Activated T-cell treated with anti-CD3 and anti-CD28 coated beads, Interleukin-2, amount 50 U/mL, for 48 hours (primary cell): ENCODE data around the gene GNG11.
A peak's percentile ranks its signal among the peaks of the same experiment; 100 is the strongest.
"Not testable (repeated sequence)": the region's sequence is repeated elsewhere in the genome, so short reads cannot be mapped to it uniquely, and the experiment has no call there.

Experiments
- DNase-seq, 2 experiments: peaks; one replicate each; pipeline ENCODE4 v3.0.0-alpha.2; 2020

GNG11 gene

GRCh38 chr7:93921607-93922566, at the start of gene GNG11:
GNG11 (plus strand) TSS chr7:93921735; CDS start chr7:93922138, 403 bp downstream.
- peak; percentile 40 to 54 for DNase-seq

DNA sequence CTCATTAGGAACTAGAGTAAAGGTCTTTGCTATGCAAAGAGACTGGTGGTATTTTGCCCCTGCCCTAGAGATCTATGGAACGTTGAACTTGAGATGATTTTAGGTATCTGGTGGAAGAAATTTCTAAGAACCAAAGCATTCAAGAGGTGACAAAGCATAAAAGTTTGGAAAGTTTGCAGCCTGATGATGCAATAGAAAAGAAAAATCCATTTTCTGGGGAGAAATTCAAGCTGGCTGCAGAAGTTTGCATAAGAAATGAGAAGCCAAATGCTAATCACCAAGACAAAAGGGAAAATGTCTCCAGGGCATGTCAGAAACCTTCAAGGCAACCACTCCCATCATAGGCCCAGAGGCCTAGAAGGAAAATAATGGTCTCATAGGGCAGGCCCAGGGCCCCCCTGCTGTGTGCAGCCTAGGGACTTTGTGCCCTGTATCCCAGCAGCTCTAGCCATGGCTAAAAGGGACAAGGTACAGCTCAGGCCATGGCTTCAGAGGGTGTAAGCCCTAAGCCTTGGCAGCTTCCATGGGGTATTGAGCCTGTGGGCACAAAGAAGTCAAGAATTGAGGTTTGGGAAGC, 47.4 kb upstream of the GNG11 start:
- no peak for DNase-seq

DNA sequence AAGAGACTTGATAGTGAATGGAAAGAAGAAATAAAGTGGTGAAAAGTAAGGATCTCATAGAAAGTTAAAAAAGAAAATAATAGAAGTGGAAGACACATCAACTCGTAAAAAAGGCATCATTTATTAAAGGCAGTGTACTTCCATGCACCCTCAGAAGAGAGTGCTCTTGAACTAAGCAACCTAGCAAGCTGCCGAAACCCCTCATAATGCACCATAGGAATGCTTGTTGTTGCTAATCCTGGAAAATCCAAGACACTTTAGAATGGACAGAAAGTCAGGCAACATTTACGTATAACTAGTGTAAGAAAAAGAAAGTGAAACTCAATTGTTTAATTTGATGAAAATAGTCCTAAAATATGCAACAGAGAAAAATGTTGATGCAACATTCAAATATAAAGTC, 43.8 kb upstream of the GNG11 start:
- no peak for DNase-seq

DNA sequence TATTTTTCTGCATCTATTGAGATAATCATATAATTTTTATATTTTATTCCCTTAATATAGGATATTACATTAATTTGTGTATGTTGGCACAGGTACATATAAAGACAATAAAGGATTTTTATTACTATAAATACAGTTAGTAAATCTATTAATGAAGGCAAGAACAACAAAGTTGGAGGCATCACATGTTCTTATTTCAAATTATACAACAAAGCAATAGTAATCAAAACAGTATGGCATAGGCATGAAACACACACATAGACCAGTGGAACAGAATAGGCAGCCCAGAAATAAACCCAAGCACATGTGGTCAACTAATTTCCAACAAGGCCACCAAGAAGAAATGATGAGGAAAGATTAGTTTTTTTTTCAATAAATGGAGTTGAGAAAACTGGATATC, 42.2 kb upstream of the GNG11 start:
- DNase-seq: no peak

DNA sequence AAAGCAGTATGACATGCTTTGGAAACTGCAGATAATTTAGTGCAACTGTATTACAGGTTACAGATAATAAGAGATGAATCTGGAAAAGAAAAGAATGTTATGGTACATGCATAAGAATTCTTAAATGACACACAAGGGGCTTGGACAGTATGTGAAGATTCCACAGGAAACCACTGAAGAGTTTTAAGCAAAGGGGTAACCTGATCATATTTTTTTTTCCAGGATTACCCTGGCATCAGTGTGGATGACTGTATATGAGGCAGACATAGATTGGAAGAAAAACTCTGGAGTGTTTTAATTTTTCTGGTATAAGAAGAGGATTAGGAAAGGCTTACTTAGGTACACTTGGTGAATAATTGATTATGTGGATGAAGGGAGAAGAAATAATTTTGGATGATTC, 39.1 kb upstream of the GNG11 start:
- DNase-seq: no peak

GRCh38 chr7:93883078-93883916, 38.2 kb upstream of the GNG11 start:
- no peak for DNase-seq

GRCh38 chr7:93883917-93884345, 37.6 kb upstream of the GNG11 start:
- no peak for DNase-seq

GRCh38 chr7:93884541-93884940, 37.0 kb upstream of the GNG11 start:
- DNase-seq: no peak

- DNase-seq: no peak
Observed at GRCh38 chr7:93889261-93889660, 32.3 kb upstream of the GNG11 start.

GRCh38 chr7:93890041-93890463, 31.5 kb upstream of the GNG11 start:
- DNase-seq: peak; percentile 19 to 34

- DNase-seq: peak; percentile 31 to 48
Observed at GRCh38 chr7:93890464-93891068, 31.0 kb upstream of the GNG11 start, which contains the start of gene TFPI2. TFPI2 (minus strand) TSS chr7:93890753; CDS start chr7:93890678, 75 bp downstream.

DNA sequence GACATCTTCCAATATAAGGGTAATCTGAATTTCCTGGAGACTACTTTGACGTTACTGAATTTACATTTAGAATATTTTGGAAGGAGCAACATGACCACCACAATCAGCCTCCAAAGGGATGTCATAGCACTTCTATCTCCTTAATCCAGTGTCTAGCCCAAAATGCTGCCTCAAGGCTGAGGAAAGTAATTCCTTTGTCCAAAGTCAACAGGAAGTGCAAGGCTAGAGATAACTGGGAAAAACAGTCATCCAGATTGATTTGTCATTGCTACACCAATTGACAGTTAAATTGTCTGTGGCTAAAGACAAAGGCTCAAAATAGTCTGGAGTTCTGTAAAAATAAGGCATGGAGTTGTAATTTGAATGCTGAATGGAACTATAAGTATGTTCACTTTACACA, 27.1 kb upstream of the GNG11 start:
- DNase-seq: no peak

DNA sequence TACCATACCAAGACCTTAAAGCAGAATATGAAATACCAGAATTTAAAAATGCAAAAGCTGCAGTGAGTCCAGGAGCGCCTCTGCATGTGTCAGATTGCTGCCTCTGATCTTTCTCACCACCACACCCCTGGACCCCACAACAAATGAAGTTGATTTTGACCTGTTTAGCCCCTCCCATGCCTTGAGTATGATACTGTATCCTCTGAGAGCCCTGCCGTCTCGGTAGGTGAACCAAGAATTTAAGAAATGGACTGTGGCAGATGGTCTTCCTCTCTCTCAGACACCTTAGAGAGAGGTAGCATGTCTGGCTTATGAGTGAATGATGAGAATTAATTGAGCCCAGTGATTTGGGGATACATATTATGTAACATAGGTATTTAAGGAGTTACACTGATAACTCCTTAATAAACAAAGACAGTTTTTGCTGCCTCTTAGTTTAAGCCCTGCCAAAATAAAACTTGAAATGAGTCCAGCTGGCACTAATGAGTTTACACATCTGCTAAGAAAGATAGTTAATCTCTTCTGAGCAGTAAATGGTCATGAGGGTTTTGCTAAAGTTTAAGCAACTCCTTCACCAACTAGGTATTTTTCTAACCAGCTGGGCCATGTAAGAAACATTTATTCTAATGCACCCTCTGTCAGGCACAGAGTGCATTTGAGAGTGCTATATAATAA, 26.4 kb upstream of the GNG11 start:
- no peak for DNase-seq

- DNase-seq: no peak
Observed at GRCh38 chr7:93895859-93896600, 25.5 kb upstream of the GNG11 start.

GRCh38 chr7:93897680-93898079, 23.9 kb upstream of the GNG11 start:
- no peak for DNase-seq

DNA sequence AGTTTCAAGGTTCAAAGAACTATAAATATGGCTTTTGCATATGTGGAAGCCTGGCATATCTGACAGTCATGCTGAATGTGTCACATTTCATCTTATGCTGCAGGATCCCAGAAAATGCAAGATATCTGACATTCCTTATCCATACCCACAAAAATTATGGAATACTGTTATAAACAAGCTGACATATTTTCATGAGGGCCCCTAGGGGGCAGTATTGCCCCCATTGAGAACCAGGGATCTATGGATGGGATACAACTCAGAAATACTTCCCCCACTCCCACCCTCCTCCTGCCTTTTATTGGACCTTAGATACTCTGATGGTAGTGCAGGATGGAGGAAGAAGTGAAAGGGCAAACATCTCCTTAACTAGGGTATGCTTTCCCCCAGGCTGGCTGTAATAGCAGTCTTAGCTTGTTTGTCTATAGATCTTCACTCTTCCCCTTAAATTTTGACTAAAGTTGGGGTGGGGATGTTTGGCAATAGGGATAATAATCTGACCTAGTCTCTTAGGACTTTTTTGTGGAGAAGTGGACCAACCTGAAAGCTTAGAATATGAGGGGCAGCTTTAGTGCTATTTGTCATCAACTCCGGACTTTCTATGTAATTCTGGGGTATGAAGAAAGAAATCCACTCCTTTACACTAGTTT, 18.6 kb upstream of the GNG11 start:
- no peak for DNase-seq

- DNase-seq: no peak
Observed at GRCh38 chr7:93906267-93906666, 15.3 kb upstream of the GNG11 start, which contains the start of gene GNGT1. GNGT1 (plus strand) TSS chr7:93906567; CDS start chr7:93906747, 180 bp downstream.

DNA sequence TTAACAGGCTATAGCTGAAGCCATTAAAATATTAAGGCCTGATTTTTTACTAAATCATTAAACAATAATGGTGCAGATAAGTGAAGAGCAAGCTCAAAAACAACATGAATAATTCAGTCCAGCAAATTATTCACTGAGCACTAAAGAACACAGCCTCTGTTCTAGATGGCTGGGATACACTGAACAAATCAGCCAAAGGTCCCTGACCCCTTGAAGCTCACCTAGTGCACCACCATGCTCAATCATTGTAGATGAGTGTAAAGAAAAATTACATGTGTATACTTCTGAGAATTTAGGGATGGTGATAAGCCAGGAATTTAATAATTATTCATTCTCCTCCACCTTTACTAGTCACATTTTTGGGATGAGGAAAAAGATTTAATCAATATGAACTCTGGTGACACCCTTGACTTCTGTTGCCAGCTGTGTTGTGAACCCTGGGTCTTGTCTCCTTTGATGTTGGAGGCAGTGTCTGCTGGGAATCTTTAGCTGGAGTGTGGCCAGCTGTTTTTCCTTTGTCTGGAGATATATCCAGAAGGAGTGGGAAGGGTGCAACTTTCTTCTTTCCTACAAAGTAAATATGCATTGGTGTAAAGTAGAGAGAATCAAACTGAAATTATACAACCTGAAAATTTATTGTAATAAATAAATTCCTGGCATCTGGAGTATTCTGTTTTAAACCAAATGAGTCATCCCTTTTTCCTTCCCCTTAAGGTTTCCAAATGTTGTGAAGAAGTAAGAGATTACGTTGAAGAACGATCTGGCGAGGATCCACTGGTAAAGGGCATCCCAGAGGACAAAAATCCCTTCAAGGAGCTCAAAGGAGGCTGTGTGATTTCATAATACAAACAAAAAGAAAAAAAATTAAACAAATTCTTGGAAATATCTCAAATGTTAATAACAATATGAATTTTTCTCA, 11.2 kb upstream of the GNG11 start:
- no peak for DNase-seq

DNA sequence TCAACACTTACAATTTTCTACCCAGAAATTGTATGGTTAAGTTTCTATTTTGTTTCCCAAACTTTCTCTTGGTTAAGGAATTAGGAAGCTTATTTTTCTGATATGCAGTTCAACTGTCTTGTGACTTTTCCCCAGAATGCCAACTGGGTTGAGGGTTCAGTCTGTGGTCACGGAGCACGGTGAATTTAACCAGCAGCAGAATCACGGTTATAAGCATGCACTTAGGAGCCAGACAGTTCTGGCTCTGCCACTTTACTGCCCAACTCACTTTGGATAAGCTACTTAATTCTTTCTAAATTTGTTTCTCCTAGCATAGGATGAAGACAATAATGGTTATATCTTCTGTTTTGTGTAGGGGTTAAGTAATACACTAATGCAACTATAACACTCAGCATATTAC, 10.3 kb upstream of the GNG11 start:
- DNase-seq: not testable (repeated sequence)

GRCh38 chr7:93911661-93912060, 9.9 kb upstream of the GNG11 start:
- DNase-seq: not testable (repeated sequence)
